ENCODE data around the gene CNN1. TPM values are rescaled to one million over a fixed set of nuclear protein-coding genes. Genes with fewer than 3 reads are reported as not detected.

CNN1 gene
- polyA plus RNA-seq, 1 of the 3 experiments (the other 2 are of a cell fraction): 4.6 TPM

DNA sequence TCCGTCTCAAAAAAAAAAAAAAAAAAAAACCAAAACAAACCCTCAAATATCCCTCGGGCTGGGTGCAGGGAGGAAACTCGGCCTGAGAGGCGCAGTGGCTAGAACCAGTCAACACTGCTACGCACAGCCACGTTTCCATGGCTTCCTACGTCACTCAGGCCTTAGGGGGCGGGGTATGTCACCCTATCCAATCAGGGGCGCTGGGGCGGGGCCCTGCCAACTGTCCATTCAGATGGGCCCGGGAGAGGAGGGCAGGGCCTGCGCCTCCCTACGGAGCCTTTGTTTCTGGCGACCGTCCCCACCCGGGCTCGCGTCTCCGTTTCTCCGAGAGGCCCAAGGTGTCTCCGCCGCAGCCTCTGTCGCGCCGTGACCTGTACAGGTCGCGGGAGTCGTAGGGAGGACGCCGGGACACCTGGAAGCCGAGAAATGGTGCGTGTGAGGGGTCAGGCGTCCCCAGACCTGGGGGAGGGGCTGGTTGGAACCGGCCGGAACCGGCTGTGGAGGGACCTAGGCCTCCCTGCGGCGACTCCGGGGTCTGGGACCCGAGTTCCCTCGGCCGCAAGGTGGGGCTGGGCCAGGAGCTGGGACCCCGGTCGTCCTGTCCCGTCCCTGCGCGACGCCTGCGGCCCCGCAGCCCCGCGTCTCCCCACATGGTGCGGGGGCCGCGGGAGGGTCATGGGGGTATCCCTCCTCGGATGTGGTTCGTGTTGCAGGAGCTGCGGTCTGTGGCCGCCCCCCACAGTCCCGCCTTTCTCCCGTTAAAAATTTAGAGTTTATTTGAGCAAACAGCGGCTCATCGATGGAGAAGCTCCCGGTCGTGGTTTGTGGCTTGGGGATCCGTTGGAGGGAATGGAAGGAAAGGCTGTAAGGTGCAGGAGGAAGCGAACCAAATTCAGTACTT, 58.8 kb downstream of the CNN1 start, which contains the start of gene ZNF627:
ZNF627 (plus strand) TSS at position 282 of the 901 bp plus-strand sequence; CDS start at position 427, 145 bp downstream.
- H3K9me3 ChIP-seq: no peaks in the 10 kb centered on the region
- peak; percentile 98 for DNase-seq
- 2% methylated on average over 41 of the region's 67 CpGs for WGBS (ENCODE audit: low lambda C conversion rate)
- ChIA-PET CTCF (interaction anchor here (0.8 kb wide), 1 partner anchor 69 kb away, joined by 3 read pairs; no protein-coding TSS in a partner anchor), POLR2A (interaction anchor here (0.7 to 2.2 kb wide), 6 partner anchors 37 to 438 kb away, joined by 3 to 9 read pairs (median 4); partner anchors contain the start of genes ECSIT, ZNF433 and ZNF491)
- no peaks in the 10 kb centered on the region for H3K27me3 ChIP-seq (ENCODE audit: insufficient read depth)
- peak within 1 kb of the TSS; percentile 70 to 96 for H3K4me3 ChIP-seq (ENCODE audit: low read depth in 2 of 2, low read length in 1 of 2)
- H3K36me3 ChIP-seq (replicated peaks in 1 of 2; ENCODE audit: control insufficient read depth in 1 of 2, insufficient read depth in 2 of 2, low read length in 1 of 2): peaks cover 0 to 30% of the 10 kb centered on the region in 2 experiments
- no peaks in the 10 kb centered on the region for H3F3A ChIP-seq (replicated peaks; ENCODE audit: insufficient read depth)
- peak; percentile 57 for TF ChIP-seq RFX5 (IDR thresholded peaks at IDR 0.05; ENCODE audit: low read length)
- peak; percentile 84 for TF ChIP-seq MXI1 (IDR thresholded peaks at IDR 0.05; ENCODE audit: low read depth, low read length)
- TF ChIP-seq SMC3 (IDR thresholded peaks at IDR 0.05; ENCODE audit: low read depth, low read length): no peak
- TF ChIP-seq REST (IDR thresholded peaks at IDR 0.05; ENCODE audit: low read depth, low read length): 0 out of 2 replicates have a peak, but pooled peaks have one; percentile 22
- no peak for TF ChIP-seq RCOR1 (IDR thresholded peaks at IDR 0.05; ENCODE audit: low read length)
- peak; percentile 86 for TF ChIP-seq TAF1 (IDR thresholded peaks at IDR 0.05; ENCODE audit: borderline replicate concordance, low read depth, low read length)
- no peak for TF ChIP-seq GABPA (IDR thresholded peaks at IDR 0.05; ENCODE audit: low read depth)
- TF ChIP-seq POLR2AphosphoS5 (IDR thresholded peaks at IDR 0.05; ENCODE audit: low read depth, low read length): peak; percentile 98
- peak; percentile 86 for TF ChIP-seq PBX3 (IDR thresholded peaks at IDR 0.05)
- TF ChIP-seq, protein P1, sequence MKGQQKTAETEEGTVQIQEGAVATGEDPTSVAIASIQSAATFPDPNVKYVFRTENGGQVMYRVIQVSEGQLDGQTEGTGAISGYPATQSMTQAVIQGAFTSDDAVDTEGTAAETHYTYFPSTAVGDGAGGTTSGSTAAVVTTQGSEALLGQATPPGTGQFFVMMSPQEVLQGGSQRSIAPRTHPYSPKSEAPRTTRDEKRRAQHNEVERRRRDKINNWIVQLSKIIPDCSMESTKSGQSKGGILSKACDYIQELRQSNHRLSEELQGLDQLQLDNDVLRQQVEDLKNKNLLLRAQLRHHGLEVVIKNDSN (IDR thresholded peaks at IDR 0.05; ENCODE audit: borderline replicate concordance, low read depth): no peak
- peak; percentile 37; the same call in 1 of the 2 replicates for TF ChIP-seq MAX (IDR thresholded peaks at IDR 0.05; ENCODE audit: low read depth)
- no peak; the same call in 1 of the 2 replicates for TF ChIP-seq SIN3A (IDR thresholded peaks at IDR 0.05; ENCODE audit: borderline replicate concordance, low read depth, low read length)
- no peak for TF ChIP-seq RAD21 (IDR thresholded peaks at IDR 0.05; ENCODE audit: low read length)
- peak; percentile 11; the same call in 1 of the 2 replicates for TF ChIP-seq CTCF (IDR thresholded peaks at IDR 0.05)
- peak; percentile 57 for TF ChIP-seq CHD2 (IDR thresholded peaks at IDR 0.05; ENCODE audit: low read length, partially characterized antibody)
- no peak for TF ChIP-seq TEAD4 (IDR thresholded peaks at IDR 0.05; ENCODE audit: borderline replicate concordance, insufficient read depth)
- no peak for TF ChIP-seq FOSL2 (IDR thresholded peaks at IDR 0.05; ENCODE audit: borderline replicate concordance, low read depth)
- peak; percentile 40 for TF ChIP-seq NRF1 (IDR thresholded peaks at IDR 0.05; ENCODE audit: low read depth, low read length)
- peak within 1 kb of the TSS; percentile 90 for H3K4me2 ChIP-seq
- peak within 1 kb of the TSS; percentile 92 for H2AFZ ChIP-seq (ENCODE audit: low read depth)
- peaks cover 31% of the 10 kb centered on the region for H4K20me1 ChIP-seq (ENCODE audit: insufficient read depth)
- H3K27ac ChIP-seq (ENCODE audit: low read depth in 2 of 2, low read length in 1 of 2): peak within 1 kb of the TSS; percentile 85 to 91
- H3K79me2 ChIP-seq (ENCODE audit: insufficient read depth): peaks cover 52% of the 10 kb centered on the region
- peaks cover 0 to 5% of the 10 kb centered on the region in 2 experiments; a peak in 2 of 4 replicates for H3K4me1 ChIP-seq (ENCODE audit: control insufficient read depth in 1 of 2, insufficient read depth in 2 of 2, low read depth in 1 of 2, low read length in 1 of 2)
- no peaks in the 10 kb centered on the region for H3K9me2 ChIP-seq
- H3K9ac ChIP-seq: peak within 1 kb of the TSS; percentile 99
